Kidney (tissue), 14 donors: ENCODE measurements around the gene CHMP4A. TPM values are rescaled to one million over a fixed set of nuclear protein-coding genes. Genes with fewer than 3 reads are reported as not detected.
A peak's percentile ranks its signal among the peaks of the same experiment; 100 is the strongest.

Source experiments
- DNase-seq, 5 donors: peaks; one replicate each; pipeline ENCODE4 v3.0.0-alpha.2; 2013 to 2020
- FAIRE-seq: peaks from 2 replicates; lab custom pipeline; 2012; peaks lifted over from hg19 to GRCh38; lab: Jason Lieb, UNC
- H3K27ac ChIP-seq, 2 donors: one replicate each; pipeline ENCODE4 v1.7.0; 2013; ENCODE audit warnings: low read depth in 2 of 2, low read length in 2 of 2, inconsistent platforms in 1 of 2
- H3K27me3 ChIP-seq: one replicate; pipeline ENCODE4 v1.7.1; 2013; ENCODE audit warnings: low read length, inconsistent platforms; ENCODE audit not compliant: control insufficient read depth, insufficient read depth
- H3K36me3 ChIP-seq, 3 donors: one replicate each; pipeline versions ENCODE4 v1.7.0 to v1.7.1; 2013; ENCODE audit warnings: low read length in 3 of 3, control low read depth in 1 of 3, inconsistent platforms in 1 of 3; ENCODE audit not compliant: insufficient read depth in 3 of 3, control insufficient read depth in 2 of 3
- H3K4me1 ChIP-seq, 3 donors: one replicate each; pipeline versions ENCODE4 v1.7.0 to v1.7.1; 2013; ENCODE audit warnings: low read length in 3 of 3, inconsistent platforms in 1 of 3, low read depth in 1 of 3; ENCODE audit not compliant: control insufficient read depth in 2 of 3, insufficient read depth in 2 of 3
- H3K4me3 ChIP-seq, 3 donors: one replicate each; pipeline versions ENCODE4 v1.7.0 to v1.8.1; 2013; ENCODE audit warnings: low read length in 3 of 3, control low read depth in 1 of 3, inconsistent platforms in 1 of 3
- H3K9ac ChIP-seq, 3 donors: one replicate each; pipeline versions ENCODE4 v1.7.0 to v1.7.1; 2013; ENCODE audit warnings: low read length in 3 of 3, control low read depth in 1 of 3, inconsistent platforms in 1 of 3
- H3K9me3 ChIP-seq, 3 donors: one replicate each; pipeline versions ENCODE4 v1.7.0 to v1.7.1; 2013; ENCODE audit warnings: low read length in 3 of 3, control low read depth in 1 of 3, inconsistent platforms in 1 of 3; ENCODE audit not compliant: control insufficient read depth in 2 of 3, insufficient read depth in 1 of 3
- CTCF ChIP-seq: IDR thresholded peaks from 3 replicates; pipeline ENCODE4 v1.5.1; 2012; ENCODE audit warnings: mild to moderate bottlenecking, moderate library complexity, borderline replicate concordance; ENCODE audit not compliant: insufficient read depth; ENCODE audit errors: extremely low read depth
- intact Hi-C: fragments of 100-400 bp; cut with DNase I; formaldehyde crosslinking; loops from one replicate; pipeline ENCODE4 v1.11.1; 2022
- polyA plus RNA-seq: library from polyadenylated mRNA; stranded (reverse); fragments of 350-450 nt; fragmentation: Illumina TruSeq; extraction: RNeasy Lipid Tissue Mini Kit (QIAGEN cat#74804); gene quantifications from one replicate; pipeline ENCODE4 v1.2.3, GENCODE V29; 2014; ENCODE audit warnings: low read depth, low replicate concordance; ENCODE audit not compliant: insufficient read depth
- total RNA-seq: library from RNA; stranded (reverse); fragmentation: NEBNext Ultra II Directional; extraction: Animal tissue kit (Norgen Biotek cat#: 25700); gene quantifications from one replicate; pipeline ENCODE4 v1.2.1, GENCODE V29; 2021
- donor health status: control.
- donor health status: control.
- donor health status: control.
- donor health status: control.
- donor health status: control.
- donor health status: DM: yes; HTN: yes; CAD: no.
- donor health status: Normal renal cell carcinoma (clear cell type).

CHMP4A gene
- total and polyA plus RNA-seq, 2 donors from 2014 or later: 65.1 to 72.2 TPM

GRCh38 chr14:24215495-24216344 lies 2.4 kb upstream of the CHMP4A start, which contains the start of gene MDP1:
TSS of gene MDP1 (minus strand) at chr14:24216066. CDS start at chr14:24215955, 111 bp downstream.
- DNase-seq (peak; percentile 84 to 95 (median 92)), FAIRE-seq (no peak)
- intact Hi-C loops: no loop called here
- Histone ChIP-seq H3K4me1 (peaks cover 3 to 11% (median 3%) of the 10 kb centered on the region in 3 donors), H3K4me3 (peak within 1 kb of the TSS; percentile 94 to 99 (median 98)), H3K36me3 (peaks cover 0 to 5% (median 2%) of the 10 kb centered on the region in 3 donors), H3K9me3 (no peaks in the 10 kb centered on the region), H3K27ac (peak within 1 kb of the TSS; percentile 88 to 95), H3K27me3 (no peaks in the 10 kb centered on the region), H3K9ac (peak within 1 kb of the TSS; percentile 90 to 100 (median 92))
- peak; percentile 81 for TF ChIP-seq CTCF

- no peak for TF ChIP-seq CTCF
- H3K4me1 ChIP-seq: peaks cover 3 to 11% (median 3%) of the 10 kb centered on the region in 3 donors
Observed at GRCh38 chr14:24213866-24214662, 776 bp upstream of the CHMP4A start.

GRCh38 chr14:24211311-24211710 lies 2.0 kb downstream of the CHMP4A start:
- TF ChIP-seq CTCF: no peak
- no peaks in the 10 kb centered on the region for H3K9me3 ChIP-seq
- no peak overlapping the region for H3K4me3 ChIP-seq
- no peak overlapping the region for H3K27ac ChIP-seq
- H3K9ac ChIP-seq: no peak overlapping the region
- H3K27me3 ChIP-seq: no peaks in the 10 kb centered on the region
- FAIRE-seq: no peak
- intact Hi-C loops: no loop called here
- peaks cover 3 to 11% (median 3%) of the 10 kb centered on the region in 3 donors for H3K4me1 ChIP-seq
- no peak for DNase-seq
- H3K36me3 ChIP-seq: peaks cover 7 to 36% (median 23%) of the 10 kb centered on the region in 3 donors

More at GRCh38 chr14:24213866-24214662, 776 bp upstream of the CHMP4A start:
- H3K9me3 ChIP-seq: no peaks in the 10 kb centered on the region
- H3K27me3 ChIP-seq: no peaks in the 10 kb centered on the region
- no peak for FAIRE-seq
- H3K36me3 ChIP-seq: peaks cover 2 to 20% (median 12%) of the 10 kb centered on the region in 3 donors
- peak overlapping the region in 1 of 3 donors; percentile 93 for H3K9ac ChIP-seq
- H3K4me3 ChIP-seq: peak overlapping the region; percentile 67 to 83 (median 83)
- no peak for DNase-seq
- intact Hi-C loops: no loop called here
- peak overlapping the region; percentile 91 to 92 for H3K27ac ChIP-seq
